Measurements from ENCODE around the gene PRF1. TPM values are rescaled to one million over a fixed set of nuclear protein-coding genes. Genes with fewer than 3 reads are reported as not detected.
"Not testable (repeated sequence)": the region's sequence is repeated elsewhere in the genome, so short reads cannot be mapped to it uniquely, and the experiment has no call there.

The PRF1 gene
- total RNA-seq, 2 donors from 2014 or later = 16.5 to 18.0 TPM

DNA sequence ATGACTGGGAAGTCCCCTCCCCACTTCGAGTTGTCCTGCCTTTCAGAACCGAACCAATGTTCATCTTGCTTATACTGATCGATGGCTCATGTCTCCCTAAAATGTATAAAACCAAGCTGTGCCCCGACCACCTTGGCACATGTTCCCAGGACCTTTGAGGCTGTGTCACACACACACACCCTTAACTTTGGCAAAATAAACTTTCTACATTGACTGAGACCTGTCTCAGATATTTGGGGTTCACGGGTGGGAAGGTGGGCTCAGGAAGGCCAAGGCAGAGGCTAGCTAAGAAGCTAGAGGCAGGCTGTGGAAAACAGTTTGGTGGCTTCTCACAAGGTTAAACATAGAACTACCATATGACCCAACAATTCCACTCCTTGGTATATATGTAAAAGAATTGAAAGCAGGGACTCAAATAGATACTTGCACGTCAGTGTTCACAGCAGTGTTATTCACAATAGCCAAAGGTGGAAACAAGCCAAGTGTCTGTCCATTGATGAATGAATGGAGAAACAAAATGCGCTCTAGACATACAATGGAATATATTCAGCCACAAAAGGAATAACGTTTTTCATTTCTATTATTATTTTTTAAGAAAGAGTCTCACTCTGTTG lies 15.4 kb downstream of the PRF1 start:
- no peaks in the 10 kb centered on the region for H3K9me3 ChIP-seq (ENCODE audit: control insufficient read depth, low read length, poor library complexity, severe bottlenecking)
- no peak overlapping the region for H3K4me3 Mint-ChIP-seq
- ATAC-seq (no peak), DNase-seq (no peak)
- peaks cover 38% of the 10 kb centered on the region for H3K27me3 Mint-ChIP-seq
- peaks cover 3% of the 10 kb centered on the region for H3K36me3 Mint-ChIP-seq (ENCODE audit: low read depth)
- no peak overlapping the region for H3K27ac Mint-ChIP-seq
- peaks cover 2% of the 10 kb centered on the region for H3K4me1 Mint-ChIP-seq

DNA sequence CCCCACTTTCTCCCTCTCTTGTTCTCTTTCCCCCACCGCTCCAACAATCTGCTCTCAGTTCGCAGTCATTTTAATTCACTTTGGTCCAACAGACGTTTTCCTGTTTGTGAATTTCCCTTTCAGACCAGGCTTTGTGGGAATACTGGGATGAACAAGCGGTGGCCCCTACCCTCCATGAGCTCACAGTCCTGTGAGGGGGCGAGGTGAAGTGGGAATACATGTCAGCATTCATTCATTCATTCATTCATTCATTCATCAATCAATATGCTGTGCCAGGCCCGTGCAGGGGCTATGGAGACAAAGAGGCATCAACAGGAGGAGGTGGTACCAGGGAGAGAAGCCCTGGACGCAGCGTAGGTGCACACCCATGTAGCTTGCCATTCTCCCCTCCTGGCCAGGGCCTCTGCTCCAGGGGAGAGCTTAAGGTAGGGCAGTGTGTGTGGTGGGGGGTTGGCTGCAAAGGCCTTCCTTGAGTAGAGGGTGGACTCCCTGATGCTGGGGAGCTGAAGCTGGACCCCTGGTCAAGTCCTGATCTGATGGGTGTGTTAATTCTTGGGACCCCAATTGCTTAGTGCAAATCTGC lies 16.1 kb downstream of the PRF1 start:
- DNase-seq (no peak), ATAC-seq (no peak)
- Mint-ChIP-seq H3K36me3 (ENCODE audit: low read depth) (no peaks in the 10 kb centered on the region), H3K27ac (no peak overlapping the region), H3K27me3 (peaks cover 32% of the 10 kb centered on the region), H3K4me1 (peaks cover 2% of the 10 kb centered on the region), H3K4me3 (no peak overlapping the region)
- H3K9me3 ChIP-seq (ENCODE audit: control insufficient read depth, low read length, poor library complexity, severe bottlenecking) = no peaks in the 10 kb centered on the region

DNA sequence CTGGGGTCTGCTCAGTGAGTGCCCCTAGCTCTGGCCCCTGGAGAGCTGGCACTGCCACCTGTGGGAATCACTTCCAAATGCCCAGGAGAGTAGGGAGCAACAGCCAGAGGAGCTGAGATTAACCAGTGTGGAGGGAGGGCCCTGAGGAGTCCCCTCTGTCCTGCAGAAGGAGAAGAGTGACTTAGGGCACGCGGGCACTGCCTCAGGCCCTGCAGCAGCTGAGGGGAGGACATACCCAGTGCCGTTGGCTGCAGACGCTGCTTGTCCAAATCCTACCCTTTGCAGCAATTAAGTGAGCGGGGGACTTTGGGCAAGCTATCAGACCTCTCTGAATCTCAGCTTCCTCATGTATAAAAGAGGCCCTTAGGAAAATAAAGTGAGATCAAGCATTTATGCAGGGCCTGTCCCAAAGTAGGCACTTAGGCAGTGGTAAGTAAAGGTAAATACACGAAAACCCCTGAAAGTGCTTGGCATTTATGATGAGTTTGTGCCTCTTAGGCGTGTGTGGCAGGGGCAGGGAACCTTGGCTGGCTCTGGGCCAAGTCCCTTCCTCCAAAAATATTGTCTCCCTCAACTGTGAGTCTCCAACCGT lies 16.9 kb downstream of the PRF1 start:
- Mint-ChIP-seq H3K27ac (no peak overlapping the region), H3K4me3 (no peak overlapping the region), H3K4me1 (peaks cover 2% of the 10 kb centered on the region), H3K27me3 (peaks cover 26% of the 10 kb centered on the region), H3K36me3 (ENCODE audit: low read depth) (no peaks in the 10 kb centered on the region)
- H3K9me3 ChIP-seq (ENCODE audit: control insufficient read depth, low read length, poor library complexity, severe bottlenecking) = no peaks in the 10 kb centered on the region
- no peak for ATAC-seq
- no peak for DNase-seq

DNA sequence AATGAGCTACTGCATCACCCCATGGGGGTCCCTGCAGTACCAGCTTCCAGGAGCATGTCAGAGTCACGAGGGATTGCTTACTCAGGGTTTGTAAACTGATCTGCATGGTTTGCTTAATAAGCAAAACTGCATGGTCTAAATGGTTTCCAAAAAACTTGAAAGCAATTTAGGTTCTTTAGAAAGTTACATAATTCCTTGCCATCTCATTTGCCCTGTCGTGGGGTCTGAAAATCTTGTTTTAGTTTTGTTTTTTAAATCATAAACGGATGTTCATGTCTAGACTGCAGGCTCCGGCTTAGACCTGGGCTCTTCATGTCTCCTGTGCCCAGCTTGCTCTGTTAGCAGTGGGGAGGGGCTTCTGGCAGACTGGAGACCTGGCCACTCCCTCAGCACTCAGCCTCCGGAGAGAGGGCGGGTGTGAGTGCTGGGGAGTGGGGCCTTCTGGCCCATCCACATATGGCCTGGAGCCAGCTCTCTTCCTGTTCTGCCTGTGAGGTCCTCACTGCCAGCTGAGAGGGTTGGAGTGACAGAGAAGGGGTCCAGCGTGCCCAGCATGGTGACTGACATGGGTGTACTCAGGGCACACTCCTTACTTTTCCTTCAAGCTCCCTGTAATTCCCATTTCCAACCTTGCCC lies 17.5 kb downstream of the PRF1 start:
- no peak overlapping the region for H3K4me3 Mint-ChIP-seq
- DNase-seq = no peak
- no peak overlapping the region for H3K27ac Mint-ChIP-seq
- H3K4me1 Mint-ChIP-seq = peaks cover 3% of the 10 kb centered on the region
- no peaks in the 10 kb centered on the region for H3K9me3 ChIP-seq (ENCODE audit: control insufficient read depth, low read length, poor library complexity, severe bottlenecking)
- no peaks in the 10 kb centered on the region for H3K36me3 Mint-ChIP-seq (ENCODE audit: low read depth)
- ATAC-seq = no peak
- H3K27me3 Mint-ChIP-seq = peaks cover 22% of the 10 kb centered on the region

DNA sequence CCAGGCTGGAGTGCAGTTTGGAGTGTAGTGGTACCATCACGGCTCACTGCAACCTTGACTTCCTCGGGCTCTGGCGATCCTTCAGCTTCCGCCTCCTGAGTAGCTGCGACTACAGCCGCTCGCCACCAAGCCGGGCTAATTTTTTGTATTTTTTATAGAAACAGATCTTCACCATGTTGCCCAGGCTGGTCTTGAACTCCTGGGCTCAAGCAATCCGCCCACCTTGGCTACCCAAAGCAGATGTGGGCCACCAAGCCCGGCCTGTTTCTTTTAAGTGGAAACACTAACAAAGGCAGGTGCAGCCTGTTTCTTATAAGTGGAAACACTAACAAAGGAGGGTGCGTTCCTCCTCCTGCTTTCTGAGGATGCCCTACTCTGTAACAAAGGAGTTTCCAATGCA lies 18.2 kb downstream of the PRF1 start:
- DNase-seq (no peak), ATAC-seq (no peak)
- Mint-ChIP-seq H3K27me3 (peaks cover 22% of the 10 kb centered on the region), H3K4me3 (no peak overlapping the region), H3K36me3 (ENCODE audit: low read depth) (no peaks in the 10 kb centered on the region), H3K4me1 (peaks cover 8% of the 10 kb centered on the region), H3K27ac (no peak overlapping the region)
- H3K9me3 ChIP-seq (ENCODE audit: control insufficient read depth, low read length, poor library complexity, severe bottlenecking) = no peaks in the 10 kb centered on the region

DNA sequence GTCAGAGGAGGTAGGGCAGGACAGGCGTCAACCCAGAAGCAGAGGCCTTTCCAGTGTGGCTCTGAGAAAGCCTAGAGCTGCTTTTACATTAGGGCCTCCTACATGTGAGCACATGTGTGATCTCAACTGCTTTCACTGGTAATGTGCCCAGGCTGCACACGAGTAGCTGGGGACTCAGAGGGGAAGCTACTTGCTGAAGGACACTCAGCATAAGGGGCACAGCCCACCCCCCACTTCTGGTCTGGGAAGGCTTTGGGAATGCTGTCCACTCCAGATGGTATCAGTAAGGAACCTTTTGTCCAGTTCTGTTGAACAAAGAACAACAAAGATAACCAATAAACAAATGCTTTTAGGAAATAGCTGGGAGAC lies 18.9 kb downstream of the PRF1 start:
- Mint-ChIP-seq H3K4me3 (no peak overlapping the region), H3K36me3 (ENCODE audit: low read depth) (no peaks in the 10 kb centered on the region), H3K4me1 (peaks cover 14% of the 10 kb centered on the region), H3K27me3 (peaks cover 16% of the 10 kb centered on the region), H3K27ac (no peak overlapping the region)
- no peak for DNase-seq
- ATAC-seq = no peak
- no peaks in the 10 kb centered on the region for H3K9me3 ChIP-seq (ENCODE audit: control insufficient read depth, low read length, poor library complexity, severe bottlenecking)

DNA sequence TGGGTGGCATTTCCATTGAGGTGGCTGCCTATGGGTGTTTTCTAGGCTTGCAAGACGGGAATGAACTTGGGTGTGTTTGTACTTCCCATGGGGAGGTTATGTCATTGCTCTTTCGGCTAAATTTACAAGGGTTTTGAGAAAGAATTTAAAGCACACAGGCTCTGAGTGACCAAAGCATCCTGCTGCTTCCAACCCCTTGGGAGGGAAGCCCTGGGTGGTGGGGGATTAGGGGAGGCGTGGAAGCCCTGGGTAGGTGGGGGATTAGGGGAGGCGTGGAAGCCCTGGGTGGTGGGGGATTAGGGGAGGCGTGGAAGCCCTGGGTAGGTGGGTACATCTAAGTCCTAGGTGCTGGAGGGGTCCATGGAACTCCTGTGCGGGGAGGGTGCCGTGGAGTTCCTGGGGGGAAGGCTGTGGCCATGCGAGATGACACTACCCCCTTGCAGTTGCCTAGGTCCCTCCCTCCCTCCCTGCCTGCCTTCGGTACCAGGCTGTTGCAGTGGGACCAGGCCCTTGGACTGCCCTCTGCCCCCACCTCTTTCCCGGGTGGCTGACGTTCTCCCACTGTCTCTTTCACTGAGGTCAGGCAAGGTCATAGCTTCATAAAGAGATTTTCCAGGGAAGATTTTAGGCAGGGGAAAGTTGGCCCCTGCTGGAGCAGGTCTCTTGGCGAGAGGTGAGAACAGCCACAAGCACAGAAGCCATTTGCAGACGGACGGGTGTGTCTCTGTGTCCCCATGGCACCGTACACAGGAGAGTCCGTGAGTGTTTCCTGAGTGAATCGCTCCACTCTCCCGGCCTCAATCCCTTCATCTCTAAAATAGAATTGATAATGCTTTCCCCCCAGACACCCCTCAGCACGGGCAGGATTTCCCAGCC lies 19.5 kb downstream of the PRF1 start:
- Mint-ChIP-seq H3K27ac (no peak overlapping the region), H3K4me1 (peaks cover 21% of the 10 kb centered on the region)
- DNase-seq = no peak

DNA sequence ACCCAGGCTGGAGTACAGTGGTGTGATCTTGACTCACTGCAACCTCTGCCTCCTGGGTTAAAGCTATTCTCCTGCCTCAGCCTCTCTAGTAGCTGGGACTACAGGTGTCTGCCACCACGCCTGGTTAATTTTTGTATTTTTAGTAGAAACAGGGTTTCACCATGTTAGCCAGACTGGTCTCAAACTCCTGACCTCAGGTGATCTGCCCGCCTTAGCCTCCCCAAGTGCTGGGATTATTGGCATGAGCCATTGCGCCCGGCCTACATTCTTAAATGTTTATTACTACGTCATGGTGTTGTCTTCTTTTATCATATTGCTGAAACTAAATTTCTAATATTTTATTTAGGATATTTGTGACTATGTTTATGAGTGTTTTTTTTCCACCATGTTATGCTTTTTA lies 21.4 kb downstream of the PRF1 start:
- H3K4me1 Mint-ChIP-seq = peaks cover 35% of the 10 kb centered on the region
- H3K4me3 Mint-ChIP-seq; H3K27ac Mint-ChIP-seq; H3K36me3 Mint-ChIP-seq (ENCODE audit: low read depth); DNase-seq; H3K9me3 ChIP-seq (ENCODE audit: control insufficient read depth, low read length, poor library complexity, severe bottlenecking); H3K27me3 Mint-ChIP-seq; ATAC-seq: not testable (repeated sequence)

More for the DNA sequence above, 19.5 kb downstream of the PRF1 start:
- no peaks in the 10 kb centered on the region for H3K36me3 Mint-ChIP-seq (ENCODE audit: low read depth)
- ATAC-seq = no peak
- no peak overlapping the region for H3K4me3 Mint-ChIP-seq
- no peaks in the 10 kb centered on the region for H3K9me3 ChIP-seq (ENCODE audit: control insufficient read depth, low read length, poor library complexity, severe bottlenecking)
- peaks cover 10% of the 10 kb centered on the region for H3K27me3 Mint-ChIP-seq

DNA sequence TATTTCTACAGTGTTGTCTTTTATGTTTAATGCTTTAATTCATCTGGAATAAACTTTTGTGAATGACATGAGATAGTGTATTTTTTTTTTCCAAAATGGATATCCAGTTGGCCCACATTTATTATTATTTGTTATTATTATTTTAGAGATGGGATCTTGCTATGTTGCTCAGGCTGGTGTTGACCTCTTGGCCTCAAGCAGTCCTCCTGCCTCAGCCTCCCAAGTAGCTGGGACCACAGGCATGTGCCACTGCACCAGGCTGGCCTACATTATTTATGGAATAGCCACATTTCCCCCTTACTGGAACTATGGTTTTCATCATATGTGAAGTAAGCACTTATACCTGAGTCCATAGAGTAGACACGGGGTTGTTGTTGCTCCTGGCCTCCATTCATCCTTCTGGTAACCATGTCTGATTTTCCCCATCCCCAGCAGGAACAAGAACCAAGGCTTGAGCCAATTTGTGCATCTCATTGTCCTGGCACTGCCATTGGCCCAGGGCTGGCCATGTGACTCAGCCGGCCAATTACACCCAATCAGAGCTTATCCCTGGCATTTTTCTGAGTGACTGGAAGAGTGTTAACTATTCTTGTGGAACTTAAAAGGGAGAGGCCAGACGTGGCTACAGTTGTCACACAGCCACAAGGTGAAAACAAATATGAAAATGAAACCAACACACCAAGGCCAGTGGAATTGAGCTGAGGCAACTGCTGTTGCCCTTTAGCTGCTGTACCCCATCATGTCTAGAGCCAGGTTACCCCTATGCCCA lies 23.1 kb downstream of the PRF1 start:
- no peak for ATAC-seq

DNA sequence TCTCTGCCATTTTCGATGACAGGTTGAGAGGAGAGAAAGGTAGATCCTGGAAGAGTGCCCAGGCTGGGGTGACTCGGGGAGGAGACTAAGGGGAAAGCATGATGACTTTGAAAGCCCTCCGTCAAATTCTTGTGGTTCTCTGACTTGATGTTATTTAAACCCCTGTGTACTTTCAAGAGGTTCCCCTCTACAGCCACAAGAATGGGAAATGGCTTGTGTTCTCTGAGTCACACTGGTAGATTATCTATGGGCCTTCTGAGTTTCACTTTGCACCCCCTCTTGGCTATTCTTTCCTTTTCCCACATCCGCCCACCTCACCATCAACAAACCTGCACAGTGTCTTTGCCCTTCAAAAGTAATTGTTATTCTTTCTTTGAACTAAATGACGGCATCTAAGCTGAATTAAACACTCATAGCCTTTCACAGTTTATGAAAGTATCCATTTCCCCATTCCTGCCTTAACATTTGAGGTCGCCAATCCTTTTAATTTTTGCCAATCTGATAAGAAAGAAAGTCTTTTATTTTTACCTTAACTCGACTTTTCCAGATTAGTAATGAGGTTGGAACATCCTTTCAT lies 24.1 kb downstream of the PRF1 start:
- Mint-ChIP-seq H3K4me1 (peaks cover 43% of the 10 kb centered on the region), H3K36me3 (ENCODE audit: low read depth) (no peaks in the 10 kb centered on the region), H3K27me3 (no peaks in the 10 kb centered on the region), H3K4me3 (peak overlapping the region; percentile 69), H3K27ac (peak overlapping the region; percentile 89)
- no peaks in the 10 kb centered on the region for H3K9me3 ChIP-seq (ENCODE audit: control insufficient read depth, low read length, poor library complexity, severe bottlenecking)
- peak; percentile 87 for ATAC-seq
- DNase-seq = no peak

More for the DNA sequence above, 23.1 kb downstream of the PRF1 start:
- peaks cover 43% of the 10 kb centered on the region for H3K4me1 Mint-ChIP-seq
- no peaks in the 10 kb centered on the region for H3K36me3 Mint-ChIP-seq (ENCODE audit: low read depth)
- no peaks in the 10 kb centered on the region for H3K27me3 Mint-ChIP-seq
- peak overlapping the region; percentile 89 for H3K27ac Mint-ChIP-seq
- no peak for DNase-seq
- no peaks in the 10 kb centered on the region for H3K9me3 ChIP-seq (ENCODE audit: control insufficient read depth, low read length, poor library complexity, severe bottlenecking)
- H3K4me3 Mint-ChIP-seq = peak overlapping the region; percentile 46

DNA sequence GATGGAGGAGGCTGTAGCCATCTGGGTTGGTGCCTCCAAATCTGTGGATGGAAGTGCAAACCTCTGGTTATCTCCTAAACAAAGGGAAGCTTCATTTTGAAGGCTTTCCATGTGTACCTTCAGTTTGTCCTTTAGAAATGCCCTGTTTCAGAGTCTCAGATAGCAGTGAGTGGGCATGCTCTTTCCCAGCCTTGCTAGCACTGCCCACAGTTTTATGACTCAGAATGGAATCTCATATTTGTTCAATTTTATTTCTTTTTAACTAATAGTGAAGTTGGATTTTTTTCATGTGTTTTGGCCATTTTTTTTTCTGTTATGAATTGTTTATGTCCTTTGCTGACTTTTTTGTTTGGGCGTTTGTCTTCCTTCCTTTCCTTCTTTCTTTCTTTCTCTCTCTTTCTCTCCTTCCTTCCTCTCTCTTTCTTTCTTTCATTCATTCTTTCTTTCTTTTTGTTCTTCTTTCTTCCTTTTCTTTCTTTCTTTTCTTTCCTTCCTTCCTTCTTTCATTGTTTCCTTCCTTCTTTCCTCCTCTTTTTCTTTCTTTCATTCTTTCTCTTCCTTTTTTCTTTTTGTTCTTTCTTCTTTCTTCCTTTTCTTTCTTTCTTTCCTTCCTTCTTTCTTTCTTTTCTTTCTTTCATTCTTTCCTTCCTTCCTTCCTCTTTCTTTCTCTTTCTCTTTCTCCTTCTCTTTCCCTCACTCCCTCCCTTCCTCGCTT lies 25.6 kb downstream of the PRF1 start:
- Mint-ChIP-seq H3K36me3 (ENCODE audit: low read depth) (no peaks in the 10 kb centered on the region), H3K27ac (peak overlapping the region; percentile 89), H3K27me3 (no peaks in the 10 kb centered on the region), H3K4me3 (peak overlapping the region; percentile 67), H3K4me1 (peaks cover 45% of the 10 kb centered on the region)
- ATAC-seq (no peak), DNase-seq (no peak)
- H3K9me3 ChIP-seq (ENCODE audit: control insufficient read depth, low read length, poor library complexity, severe bottlenecking) = no peaks in the 10 kb centered on the region

All from T-helper 17 cell (primary cell).